Thyroid gland (tissue), 4 donors: ENCODE data around the gene NPC2.

Experiments used
- POLR2A ChIP-seq, 2 donors: fragments of 450-650 bp; IDR thresholded peaks; one replicate each; pipeline ENCODE4 v1.6.1; 2017; ENCODE audit warnings: antibody characterized with exemption in 2 of 2, mild to moderate bottlenecking in 2 of 2, moderate library complexity in 1 of 2
- TF ChIP-seq, protein P1 (sequence below), 6 experiments: fragments of 200-600 bp in 3 of 6; fragments of 450-650 bp in 3 of 6; sonication (generic) in 3 of 6; IDR thresholded peaks; one replicate each; pipeline ENCODE4 v1.5.1; 2016 to 2019; ENCODE audit warnings: antibody characterized with exemption in 6 of 6, mild to moderate bottlenecking in 2 of 6, inconsistent platforms in 1 of 6, moderate library complexity in 1 of 6

DNA sequence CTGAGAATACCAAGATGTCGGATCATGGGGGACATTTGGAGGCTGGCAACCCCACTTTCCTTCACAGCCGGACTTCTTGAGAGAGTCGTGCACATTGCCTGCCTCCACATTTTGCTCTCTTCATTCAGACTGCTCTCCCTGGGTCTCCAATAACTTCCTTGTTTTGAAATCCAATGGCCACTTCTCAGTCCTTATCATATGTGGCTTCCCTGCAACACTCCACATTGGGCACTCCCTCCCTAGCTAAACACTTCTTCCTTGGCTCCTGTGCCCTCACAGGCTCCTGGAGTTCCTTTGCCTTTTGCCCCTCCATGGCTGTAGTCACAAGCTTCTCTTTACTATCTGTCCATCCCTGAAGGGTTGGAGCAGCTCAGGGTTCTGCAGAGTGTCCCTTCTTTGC lies 30.1 kb downstream of the NPC2 start:
- TF ChIP-seq, protein P1, sequence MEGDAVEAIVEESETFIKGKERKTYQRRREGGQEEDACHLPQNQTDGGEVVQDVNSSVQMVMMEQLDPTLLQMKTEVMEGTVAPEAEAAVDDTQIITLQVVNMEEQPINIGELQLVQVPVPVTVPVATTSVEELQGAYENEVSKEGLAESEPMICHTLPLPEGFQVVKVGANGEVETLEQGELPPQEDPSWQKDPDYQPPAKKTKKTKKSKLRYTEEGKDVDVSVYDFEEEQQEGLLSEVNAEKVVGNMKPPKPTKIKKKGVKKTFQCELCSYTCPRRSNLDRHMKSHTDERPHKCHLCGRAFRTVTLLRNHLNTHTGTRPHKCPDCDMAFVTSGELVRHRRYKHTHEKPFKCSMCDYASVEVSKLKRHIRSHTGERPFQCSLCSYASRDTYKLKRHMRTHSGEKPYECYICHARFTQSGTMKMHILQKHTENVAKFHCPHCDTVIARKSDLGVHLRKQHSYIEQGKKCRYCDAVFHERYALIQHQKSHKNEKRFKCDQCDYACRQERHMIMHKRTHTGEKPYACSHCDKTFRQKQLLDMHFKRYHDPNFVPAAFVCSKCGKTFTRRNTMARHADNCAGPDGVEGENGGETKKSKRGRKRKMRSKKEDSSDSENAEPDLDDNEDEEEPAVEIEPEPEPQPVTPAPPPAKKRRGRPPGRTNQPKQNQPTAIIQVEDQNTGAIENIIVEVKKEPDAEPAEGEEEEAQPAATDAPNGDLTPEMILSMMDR (IDR thresholded peaks at IDR 0.05), result no peak
- TF ChIP-seq POLR2A (IDR thresholded peaks at IDR 0.05), result no peak
